Measurements from ENCODE around the gene LIN9. TPM values are rescaled to one million over a fixed set of nuclear protein-coding genes. Genes with fewer than 3 reads are reported as not detected.

LIN9 gene
- total and polyA plus RNA-seq, 2 of the 13 experiments (the other 11 are each of a cell fraction or from before 2014, with no cell fraction given): 3.0 to 10.0 TPM

DNA sequence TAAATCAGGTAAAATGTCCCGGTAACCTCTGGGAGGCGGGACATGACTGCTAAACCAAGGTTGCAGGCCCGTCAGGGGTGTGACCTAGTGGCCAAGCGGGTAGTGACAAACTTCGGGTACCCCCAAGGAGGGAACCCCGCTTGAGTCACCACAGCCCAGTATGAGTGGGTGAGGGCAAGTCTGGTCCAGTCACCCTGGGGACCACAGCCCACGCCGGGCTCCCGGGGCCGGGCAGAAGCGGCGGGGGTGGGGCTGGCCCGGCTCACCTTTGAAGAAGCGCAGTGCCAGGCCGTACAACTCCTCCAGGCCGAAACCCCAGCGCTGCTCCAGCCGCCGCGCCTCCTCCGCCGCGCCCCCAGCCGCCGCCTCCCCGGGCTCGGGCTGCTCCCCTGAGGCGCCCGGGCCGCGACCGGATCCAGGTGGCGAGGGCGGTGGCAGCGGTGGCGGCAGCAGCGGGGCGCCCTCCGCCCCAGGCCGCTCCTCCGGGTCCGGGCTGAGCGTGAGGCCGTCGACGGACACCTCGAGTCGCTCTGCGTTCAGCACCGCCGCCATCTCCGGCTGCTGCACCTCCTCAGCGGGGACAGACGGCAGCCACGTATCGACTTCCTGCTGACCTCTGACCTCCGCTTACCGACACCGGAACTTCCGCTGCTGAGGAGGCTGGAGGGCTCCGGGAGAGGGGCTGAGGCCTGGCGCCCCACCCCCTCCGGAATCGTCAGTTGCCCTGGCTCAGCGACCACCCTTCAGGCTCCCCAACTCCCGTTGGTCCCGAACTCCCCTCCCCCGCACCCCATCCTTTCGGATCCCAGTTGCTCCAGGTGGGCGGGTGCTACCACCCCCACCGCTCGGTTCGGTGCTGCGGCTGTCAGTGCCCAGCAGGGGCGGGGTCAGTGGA, 122.6 kb downstream of the LIN9 start, which contains the start of gene ACBD3 (continued):
- peak; percentile 77 for TF ChIP-seq MED1 (CRISPR knock-in tag; IDR thresholded peaks at IDR 0.05)
- peak; percentile 58; the same call in 1 of the 2 replicates for TF ChIP-seq ARNTL (CRISPR knock-in tag; IDR thresholded peaks at IDR 0.05)
- peak; percentile 84 for TF ChIP-seq GMEB1 (CRISPR knock-in tag; IDR thresholded peaks at IDR 0.05; ENCODE audit: borderline replicate concordance)
- no peak for TF ChIP-seq ZNF180 (CRISPR knock-in tag; IDR thresholded peaks at IDR 0.05; ENCODE audit: borderline replicate concordance, low read depth)
- peak; percentile 76 to 88; a peak in 3 of 4 replicates for TF ChIP-seq NR2F1 (CRISPR knock-in tag; IDR thresholded peaks at IDR 0.05)
- TF ChIP-seq ASH2L (IDR thresholded peaks at IDR 0.05; ENCODE audit: insufficient read length, low read depth, low read length): peak; percentile 96
- TF ChIP-seq FOXA1 (IDR thresholded peaks at IDR 0.05): no peak
- TF ChIP-seq FOXA1 (CRISPR knock-in tag; IDR thresholded peaks at IDR 0.05): no peak
- TF ChIP-seq ZNF660 (CRISPR knock-in tag; IDR thresholded peaks at IDR 0.05; ENCODE audit: borderline replicate concordance, low read depth): no peak
- peak; percentile 19; the same call in 1 of the 2 replicates for TF ChIP-seq AKAP8 (CRISPR knock-in tag; IDR thresholded peaks at IDR 0.05)
- no peak for TF ChIP-seq BATF2 (CRISPR knock-in tag; IDR thresholded peaks at IDR 0.05)
- TF ChIP-seq REL (CRISPR knock-in tag; conservative IDR thresholded peaks at IDR 0.05): no peak
- TF ChIP-seq ZNF616 (CRISPR knock-in tag; IDR thresholded peaks at IDR 0.05; ENCODE audit: low read depth): peak; percentile 85; the same call in 1 of the 2 replicates
- TF ChIP-seq ZNF543 (CRISPR knock-in tag; IDR thresholded peaks at IDR 0.05): peak; percentile 87
- TF ChIP-seq TSC22D2 (CRISPR knock-in tag; IDR thresholded peaks at IDR 0.05; ENCODE audit: borderline replicate concordance): 0 out of 2 replicates have a peak, but pooled peaks have one; percentile 63
- peak; percentile 52; the same call in 1 of the 2 replicates for TF ChIP-seq RXRA (CRISPR knock-in tag; IDR thresholded peaks at IDR 0.05)
- peak; percentile 89 for TF ChIP-seq HDAC1 (CRISPR knock-in tag; IDR thresholded peaks at IDR 0.05)
- peak; percentile 79 for TF ChIP-seq ZBTB38 (CRISPR knock-in tag; IDR thresholded peaks at IDR 0.05)
- TF ChIP-seq ZNF225 (CRISPR knock-in tag; IDR thresholded peaks at IDR 0.05): 0 out of 2 replicates have a peak, but pooled peaks have one; percentile 84
- no peak for TF ChIP-seq ZSCAN31 (CRISPR knock-in tag; IDR thresholded peaks at IDR 0.05; ENCODE audit: low read depth)
- TF ChIP-seq SOX5 (CRISPR knock-in tag; IDR thresholded peaks at IDR 0.05; ENCODE audit: borderline replicate concordance): peak; percentile 65; the same call in 1 of the 2 replicates
- no peak for TF ChIP-seq BRCA1 (CRISPR knock-in tag; IDR thresholded peaks at IDR 0.05)
- TF ChIP-seq KMT2A (CRISPR knock-in tag; IDR thresholded peaks at IDR 0.05): peak; percentile 86
- TF ChIP-seq MIXL1 (CRISPR knock-in tag; IDR thresholded peaks at IDR 0.05): peak; percentile 70
- peak; percentile 96 for TF ChIP-seq DMAP1 (CRISPR knock-in tag; IDR thresholded peaks at IDR 0.05)
- no peak for TF ChIP-seq BHLHE40 (IDR thresholded peaks at IDR 0.05; ENCODE audit: low read length)
- TF ChIP-seq REPIN1 (CRISPR knock-in tag; IDR thresholded peaks at IDR 0.05; ENCODE audit: borderline replicate concordance, low read depth): peak; percentile 65; the same call in 1 of the 2 replicates
- no peak for TF ChIP-seq SOX6 (IDR thresholded peaks at IDR 0.05)
- TF ChIP-seq SOX6 (CRISPR knock-in tag; IDR thresholded peaks at IDR 0.05): peak; percentile 36; the same call in 1 of the 2 replicates
- no peak; the same call in 1 of the 2 replicates for TF ChIP-seq ZNF383 (CRISPR knock-in tag; IDR thresholded peaks at IDR 0.05; ENCODE audit: borderline replicate concordance)
